ENCODE data around the gene IFNAR2. TPM values are rescaled to one million over a fixed set of nuclear protein-coding genes. Genes with fewer than 3 reads are reported as not detected.
"Not testable (repeated sequence)": the region's sequence is repeated elsewhere in the genome, so short reads cannot be mapped to it uniquely, and the experiment has no call there.

IFNAR2 gene
- total and polyA plus RNA-seq, 2 experiments from 2014 or later, result 18.2 to 19.6 TPM

GRCh38 chr21:33214056-33214455 lies 15.7 kb upstream of the IFNAR2 start:
- Histone ChIP-seq H3K4me1 (ENCODE audit: insufficient read depth) (peaks cover 9% of the 10 kb centered on the region), H4K20me1 (ENCODE audit: insufficient read depth, poor library complexity, severe bottlenecking) (no peaks in the 10 kb centered on the region), H3K9me2 (replicated peaks; ENCODE audit: insufficient read depth) (no peaks in the 10 kb centered on the region), H3K27me3 (no peaks in the 10 kb centered on the region), H3K4me2 (no peak overlapping the region), H3K4me3 (no peak overlapping the region), H3K9me3 (ENCODE audit: low read depth) (no peaks in the 10 kb centered on the region), H3K27ac (no peak overlapping the region), H3K79me2 (no peaks in the 10 kb centered on the region), H2AFZ (no peak overlapping the region), H3K36me3 (replicated peaks; ENCODE audit: insufficient read depth, low read depth) (no peaks in the 10 kb centered on the region)
- WGBS (ENCODE audit: low lambda C conversion rate, missing lambda C conversion rate), result 82% methylated on average over 1 of the region's 1 CpG
- no peak for TF ChIP-seq EZH2phosphoT487 (IDR thresholded peaks at IDR 0.05; ENCODE audit: low read depth, severe bottlenecking, unreplicated experiment)
- DNase-seq (ENCODE audit: low spot score), result no peak

DNA sequence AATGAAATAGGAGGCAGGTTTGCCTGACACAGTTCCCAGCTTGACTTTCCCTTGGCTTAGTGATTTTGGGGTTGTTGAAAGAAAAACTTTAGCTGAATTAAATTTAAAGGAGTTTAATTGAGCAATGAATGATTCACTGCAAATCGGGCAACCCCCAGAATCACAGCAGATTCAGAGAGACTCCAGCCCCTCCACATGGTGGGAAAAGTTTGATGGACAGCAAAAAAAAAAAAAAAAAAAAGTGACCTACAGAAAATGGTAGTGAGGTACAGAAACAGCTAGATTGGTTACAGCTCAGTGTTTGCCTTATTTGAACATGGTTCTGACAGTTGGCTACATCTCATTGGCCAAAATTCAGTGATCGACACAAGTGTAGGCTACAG lies 12.6 kb upstream of the IFNAR2 start:
- Histone ChIP-seq H3K4me3 (no peak overlapping the region), H4K20me1 (ENCODE audit: insufficient read depth, poor library complexity, severe bottlenecking) (no peaks in the 10 kb centered on the region), H3K4me2 (no peak overlapping the region), H3K9me2 (replicated peaks; ENCODE audit: insufficient read depth) (no peaks in the 10 kb centered on the region), H3K27me3 (no peaks in the 10 kb centered on the region), H3K79me2 (no peaks in the 10 kb centered on the region), H3K9me3 (ENCODE audit: low read depth) (no peaks in the 10 kb centered on the region), H3K4me1 (ENCODE audit: insufficient read depth) (no peaks in the 10 kb centered on the region), H3K36me3 (replicated peaks; ENCODE audit: insufficient read depth, low read depth) (no peaks in the 10 kb centered on the region), H3K27ac (no peak overlapping the region), H2AFZ (no peak overlapping the region)
- 90% methylated on average over 2 of the region's 2 CpGs for WGBS (ENCODE audit: low lambda C conversion rate, missing lambda C conversion rate)
- no peak for DNase-seq (ENCODE audit: low spot score)
- TF ChIP-seq, protein P1, sequence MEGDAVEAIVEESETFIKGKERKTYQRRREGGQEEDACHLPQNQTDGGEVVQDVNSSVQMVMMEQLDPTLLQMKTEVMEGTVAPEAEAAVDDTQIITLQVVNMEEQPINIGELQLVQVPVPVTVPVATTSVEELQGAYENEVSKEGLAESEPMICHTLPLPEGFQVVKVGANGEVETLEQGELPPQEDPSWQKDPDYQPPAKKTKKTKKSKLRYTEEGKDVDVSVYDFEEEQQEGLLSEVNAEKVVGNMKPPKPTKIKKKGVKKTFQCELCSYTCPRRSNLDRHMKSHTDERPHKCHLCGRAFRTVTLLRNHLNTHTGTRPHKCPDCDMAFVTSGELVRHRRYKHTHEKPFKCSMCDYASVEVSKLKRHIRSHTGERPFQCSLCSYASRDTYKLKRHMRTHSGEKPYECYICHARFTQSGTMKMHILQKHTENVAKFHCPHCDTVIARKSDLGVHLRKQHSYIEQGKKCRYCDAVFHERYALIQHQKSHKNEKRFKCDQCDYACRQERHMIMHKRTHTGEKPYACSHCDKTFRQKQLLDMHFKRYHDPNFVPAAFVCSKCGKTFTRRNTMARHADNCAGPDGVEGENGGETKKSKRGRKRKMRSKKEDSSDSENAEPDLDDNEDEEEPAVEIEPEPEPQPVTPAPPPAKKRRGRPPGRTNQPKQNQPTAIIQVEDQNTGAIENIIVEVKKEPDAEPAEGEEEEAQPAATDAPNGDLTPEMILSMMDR (IDR thresholded peaks at IDR 0.05; ENCODE audit: poor library complexity), result no peak
- TF ChIP-seq EZH2 (IDR thresholded peaks at IDR 0.05; ENCODE audit: borderline replicate concordance), result no peak
- TF ChIP-seq EZH2phosphoT487 (IDR thresholded peaks at IDR 0.05; ENCODE audit: low read depth, severe bottlenecking, unreplicated experiment), result no peak

- WGBS (ENCODE audit: low lambda C conversion rate, missing lambda C conversion rate), result 91% methylated on average over 3 of the region's 3 CpGs
Observed at GRCh38 chr21:33219300-33219699, 10.4 kb upstream of the IFNAR2 start.

DNA sequence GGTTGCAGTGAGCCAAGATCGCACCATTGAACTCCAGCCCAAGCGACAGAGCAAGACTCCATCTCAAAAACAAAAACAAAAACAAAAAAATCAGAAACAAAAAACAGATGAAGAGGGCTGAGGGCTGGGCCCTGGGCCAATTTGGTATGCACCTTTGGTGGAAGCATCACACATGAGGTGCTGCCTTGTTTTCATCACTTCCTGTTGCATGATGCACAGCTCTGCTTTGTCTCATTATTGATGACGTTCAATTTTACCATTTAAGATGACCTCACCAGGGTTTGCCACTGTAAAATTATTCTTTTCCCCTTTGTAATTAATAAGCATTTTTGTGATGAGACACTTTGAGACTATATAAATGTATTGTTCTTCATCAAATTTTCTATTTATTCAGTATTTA lies 9.8 kb upstream of the IFNAR2 start:
- Histone ChIP-seq H3K4me2 (no peak overlapping the region), H3K36me3 (replicated peaks; ENCODE audit: insufficient read depth, low read depth) (no peaks in the 10 kb centered on the region), H3K4me1 (ENCODE audit: insufficient read depth) (no peaks in the 10 kb centered on the region), H3K27me3 (no peaks in the 10 kb centered on the region), H3K9me2 (replicated peaks; ENCODE audit: insufficient read depth) (no peaks in the 10 kb centered on the region), H4K20me1 (ENCODE audit: insufficient read depth, poor library complexity, severe bottlenecking) (no peaks in the 10 kb centered on the region), H3K9me3 (ENCODE audit: low read depth) (no peaks in the 10 kb centered on the region), H3K79me2 (no peaks in the 10 kb centered on the region), H3K27ac (no peak overlapping the region), H3K4me3 (no peak overlapping the region), H2AFZ (no peak overlapping the region)
- TF ChIP-seq EZH2 (IDR thresholded peaks at IDR 0.05; ENCODE audit: borderline replicate concordance) (no peak), EZH2phosphoT487 (IDR thresholded peaks at IDR 0.05; ENCODE audit: low read depth, severe bottlenecking, unreplicated experiment) (no peak)
- TF ChIP-seq, protein P1 (IDR thresholded peaks at IDR 0.05; ENCODE audit: poor library complexity), result no peak
- WGBS (ENCODE audit: low lambda C conversion rate, missing lambda C conversion rate), result 92% methylated on average over 3 of the region's 3 CpGs
- no peak for DNase-seq (ENCODE audit: low spot score)

More at GRCh38 chr21:33219300-33219699, 10.4 kb upstream of the IFNAR2 start:
- Histone ChIP-seq H2AFZ (no peak overlapping the region), H3K79me2 (no peaks in the 10 kb centered on the region), H3K4me1 (ENCODE audit: insufficient read depth) (no peaks in the 10 kb centered on the region), H3K9me3 (ENCODE audit: low read depth) (no peaks in the 10 kb centered on the region), H3K27ac (no peak overlapping the region), H3K27me3 (no peaks in the 10 kb centered on the region), H3K4me2 (no peak overlapping the region), H4K20me1 (ENCODE audit: insufficient read depth, poor library complexity, severe bottlenecking) (no peaks in the 10 kb centered on the region), H3K4me3 (no peak overlapping the region), H3K9me2 (replicated peaks; ENCODE audit: insufficient read depth) (no peaks in the 10 kb centered on the region), H3K36me3 (replicated peaks; ENCODE audit: insufficient read depth, low read depth) (no peaks in the 10 kb centered on the region)
- TF ChIP-seq EZH2 (IDR thresholded peaks at IDR 0.05; ENCODE audit: borderline replicate concordance), result no peak
- TF ChIP-seq EZH2phosphoT487 (IDR thresholded peaks at IDR 0.05; ENCODE audit: low read depth, severe bottlenecking, unreplicated experiment), result no peak
- TF ChIP-seq, protein P1 (IDR thresholded peaks at IDR 0.05; ENCODE audit: poor library complexity), result no peak
- DNase-seq (ENCODE audit: low spot score), result no peak

GRCh38 chr21:33225376-33225775 lies 4.4 kb upstream of the IFNAR2 start:
- not testable (repeated sequence) for H3K79me2 ChIP-seq; DNase-seq (ENCODE audit: low spot score); H4K20me1 ChIP-seq (ENCODE audit: insufficient read depth, poor library complexity, severe bottlenecking); H3K36me3 ChIP-seq (replicated peaks; ENCODE audit: insufficient read depth, low read depth); H3K4me3 ChIP-seq; H2AFZ ChIP-seq; H3K9me2 ChIP-seq (replicated peaks; ENCODE audit: insufficient read depth); H3K27me3 ChIP-seq; H3K9me3 ChIP-seq (ENCODE audit: low read depth)
- Histone ChIP-seq H3K4me1 (ENCODE audit: insufficient read depth) (peaks cover 18% of the 10 kb centered on the region), H3K27ac (peak overlapping the region; percentile 72), H3K4me2 (peak overlapping the region; percentile 59)
- WGBS (ENCODE audit: low lambda C conversion rate, missing lambda C conversion rate), result 88% methylated on average over 3 of the region's 3 CpGs

All from hepatocyte (in vitro differentiated cells).